Thymus (tissue), 11 donors: ENCODE data around the gene SHISA5. TPM values are rescaled to one million over a fixed set of nuclear protein-coding genes. Genes with fewer than 3 reads are reported as not detected.

Source experiments
- DNase-seq, 9 donors: peaks; one replicate each; pipeline ENCODE4 v3.0.0-alpha.2; 2013; ENCODE audit warnings: low spot score in 9 of 9, low read depth in 6 of 9, missing footprints in 1 of 9
- H3K27ac ChIP-seq, 2 donors: one replicate each; pipeline ENCODE4 v1.5.1; 2013; ENCODE audit warnings: control low read depth in 1 of 2, low read depth in 1 of 2, low read length in 1 of 2, mild to moderate bottlenecking in 1 of 2, moderate library complexity in 1 of 2
- H3K27me3 ChIP-seq, 2 donors: one replicate each; pipeline ENCODE4 v1.5.1; 2013; ENCODE audit warnings: low read length in 1 of 2; ENCODE audit not compliant: control insufficient read depth in 2 of 2, insufficient read depth in 1 of 2
- H3K36me3 ChIP-seq, 2 donors: one replicate each; pipeline ENCODE4 v1.5.1; 2013; ENCODE audit warnings: low read length in 1 of 2, mild to moderate bottlenecking in 1 of 2, moderate library complexity in 1 of 2; ENCODE audit not compliant: control insufficient read depth in 2 of 2, insufficient read depth in 2 of 2
- H3K4me1 ChIP-seq, 2 donors: one replicate each; pipeline ENCODE4 v1.5.1; 2013; ENCODE audit warnings: low read length in 2 of 2; ENCODE audit not compliant: control insufficient read depth in 2 of 2, insufficient read depth in 2 of 2
- H3K4me3 ChIP-seq, 2 donors: one replicate each; pipeline ENCODE4 v1.5.1; 2013; ENCODE audit warnings: low read length in 2 of 2, control low read depth in 1 of 2, mild to moderate bottlenecking in 1 of 2
- H3K9me3 ChIP-seq, 2 donors: one replicate each; pipeline ENCODE4 v1.5.1; 2013; ENCODE audit warnings: low read length in 1 of 2, mild to moderate bottlenecking in 1 of 2; ENCODE audit not compliant: control insufficient read depth in 2 of 2, insufficient read depth in 1 of 2
- WGBS: extraction: QIAGEN DNeasy Blood & Tissue Kit; methylation state at CpG from one replicate; pipeline ENCODE4 v1.1.7; 2013; 5-methylcytosine and 5-hydroxymethylcytosine counted together
- polyA plus RNA-seq: library from polyadenylated mRNA; stranded (reverse); fragments of 200-250 nt; gene quantifications from one replicate; pipeline ENCODE4 v1.2.3, GENCODE V29; 2013
- total RNA-seq: library from RNA; stranded (reverse); fragments of 120-200 nt; gene quantifications from one replicate; pipeline ENCODE4 v1.2.4, GENCODE V29; 2013
- donor health status: healthy.

The SHISA5 gene
- total and polyA plus RNA-seq, 2 donors = 104 to 115 TPM

GRCh38 chr3:48429317-48429959, 74.5 kb downstream of the SHISA5 start:
- Histone ChIP-seq H3K27me3 (peaks cover 4 to 44% of the 10 kb centered on the region in 2 donors), H3K36me3 (peaks cover 19 to 22% of the 10 kb centered on the region in 2 donors), H3K4me3 (peak overlapping the region; percentile 50 to 79), H3K4me1 (peaks cover 9 to 27% of the 10 kb centered on the region in 2 donors), H3K27ac (peak overlapping the region in 1 of 2 donors; percentile 69), H3K9me3 (peaks cover 0 to 3% of the 10 kb centered on the region in 2 donors)
- WGBS = under 1% methylated on average over 86 of the region's 86 CpGs
- peak in 5 of 9 donors; percentile 32 to 64 (median 60) for DNase-seq

GRCh38 chr3:48428572-48429316, 75.2 kb downstream of the SHISA5 start:
- H3K36me3 ChIP-seq = peaks cover 15 to 16% of the 10 kb centered on the region in 2 donors
- H3K27ac ChIP-seq = peak overlapping the region in 1 of 2 donors; percentile 64
- DNase-seq = no peak
- peaks cover 0 to 3% of the 10 kb centered on the region in 2 donors for H3K9me3 ChIP-seq
- H3K4me3 ChIP-seq = peak overlapping the region; percentile 50 to 79
- peaks cover 4 to 44% of the 10 kb centered on the region in 2 donors for H3K27me3 ChIP-seq
- peaks cover 9 to 27% of the 10 kb centered on the region in 2 donors for H3K4me1 ChIP-seq
- 9% methylated on average over 60 of the region's 60 CpGs for WGBS

- Histone ChIP-seq H3K4me1 (peaks cover 9 to 27% of the 10 kb centered on the region in 2 donors), H3K27ac (no peak overlapping the region), H3K36me3 (peaks cover 10 to 11% of the 10 kb centered on the region in 2 donors), H3K27me3 (peaks cover 4 to 44% of the 10 kb centered on the region in 2 donors), H3K4me3 (no peak overlapping the region), H3K9me3 (peaks cover 0 to 3% of the 10 kb centered on the region in 2 donors)
- no peak for DNase-seq
- 93% methylated on average over 7 of the region's 7 CpGs for WGBS
Observed at GRCh38 chr3:48428088-48428571, 75.8 kb downstream of the SHISA5 start.

GRCh38 chr3:48427630-48427962, 76.4 kb downstream of the SHISA5 start:
- Histone ChIP-seq H3K4me3 (no peak overlapping the region), H3K27me3 (peaks cover 4 to 44% of the 10 kb centered on the region in 2 donors), H3K4me1 (peaks cover 9 to 22% of the 10 kb centered on the region in 2 donors), H3K9me3 (peaks cover 0 to 3% of the 10 kb centered on the region in 2 donors), H3K36me3 (peaks cover 4 to 5% of the 10 kb centered on the region in 2 donors), H3K27ac (no peak overlapping the region)
- DNase-seq = no peak
- WGBS = 97% methylated on average over 9 of the region's 9 CpGs

GRCh38 chr3:48426944-48427629, 76.9 kb downstream of the SHISA5 start:
- no peak overlapping the region for H3K27ac ChIP-seq
- H3K4me1 ChIP-seq = peaks cover 9 to 22% of the 10 kb centered on the region in 2 donors
- 93% methylated on average over 8 of the region's 8 CpGs for WGBS
- no peak overlapping the region for H3K4me3 ChIP-seq
- H3K36me3 ChIP-seq = peaks cover 0 to under 1% of the 10 kb centered on the region in 2 donors
- no peak for DNase-seq
- H3K9me3 ChIP-seq = peaks cover 0 to 3% of the 10 kb centered on the region in 2 donors
- peaks cover 4 to 44% of the 10 kb centered on the region in 2 donors for H3K27me3 ChIP-seq

- H3K27me3 ChIP-seq = peaks cover 4 to 44% of the 10 kb centered on the region in 2 donors
- peaks cover 9 to 26% of the 10 kb centered on the region in 2 donors for H3K4me1 ChIP-seq
- no peaks in the 10 kb centered on the region for H3K36me3 ChIP-seq
- DNase-seq = no peak
- peaks cover 0 to 3% of the 10 kb centered on the region in 2 donors for H3K9me3 ChIP-seq
- no peak overlapping the region for H3K27ac ChIP-seq
- 89% methylated on average over 11 of the region's 11 CpGs for WGBS
- H3K4me3 ChIP-seq = no peak overlapping the region
Observed at GRCh38 chr3:48426401-48426909, 77.5 kb downstream of the SHISA5 start.

GRCh38 chr3:48425281-48425812, 78.6 kb downstream of the SHISA5 start:
- Histone ChIP-seq H3K27me3 (peaks cover 4 to 42% of the 10 kb centered on the region in 2 donors), H3K9me3 (peaks cover 0 to 3% of the 10 kb centered on the region in 2 donors), H3K27ac (no peak overlapping the region), H3K36me3 (peaks cover 0 to 4% of the 10 kb centered on the region in 2 donors), H3K4me3 (no peak overlapping the region), H3K4me1 (peaks cover 9 to 19% of the 10 kb centered on the region in 2 donors)
- 94% methylated on average over 13 of the region's 13 CpGs for WGBS
- no peak for DNase-seq

GRCh38 chr3:48423883-48424695, 79.9 kb downstream of the SHISA5 start:
- Histone ChIP-seq H3K27me3 (peaks cover 4 to 32% of the 10 kb centered on the region in 2 donors), H3K27ac (no peak overlapping the region), H3K36me3 (peaks cover 0 to 4% of the 10 kb centered on the region in 2 donors), H3K9me3 (no peaks in the 10 kb centered on the region), H3K4me1 (peaks cover 4 to 11% of the 10 kb centered on the region in 2 donors), H3K4me3 (no peak overlapping the region)
- 94% methylated on average over 27 of the region's 27 CpGs for WGBS
- DNase-seq = no peak
